Embryonic facial prominence (tissue), 1 donor: Measurements from ENCODE around the gene CDPF1.
"Not testable (repeated sequence)": the region's sequence is repeated elsewhere in the genome, so short reads cannot be mapped to it uniquely, and the experiment has no call there.

ENCODE experiments used
- DNase-seq: peaks from one replicate; pipeline ENCODE4 v3.0.0-alpha.2; 2016; ENCODE audit errors: extremely low spot score

CDPF1 gene

DNA sequence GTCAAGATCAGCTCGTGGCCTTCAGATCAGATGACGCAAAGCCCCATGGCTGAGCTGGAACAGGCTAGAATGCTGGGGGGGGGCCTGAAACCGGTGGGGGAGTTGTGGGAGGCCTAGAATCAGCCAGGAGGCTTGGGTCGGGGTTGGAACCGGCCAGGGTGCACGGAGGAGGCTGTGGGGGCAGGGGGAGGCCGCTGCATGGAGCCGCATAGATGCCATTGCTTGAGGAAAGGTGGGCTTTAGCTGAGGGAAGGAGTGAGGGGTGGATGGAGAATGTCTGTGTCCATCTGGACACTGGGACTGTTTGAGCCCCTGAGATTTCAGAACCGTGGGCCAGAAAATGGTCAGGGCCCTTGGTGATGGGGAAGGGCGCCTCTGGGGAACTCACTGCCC lies 25.2 kb downstream of the CDPF1 start:
- no peak for DNase-seq

DNA sequence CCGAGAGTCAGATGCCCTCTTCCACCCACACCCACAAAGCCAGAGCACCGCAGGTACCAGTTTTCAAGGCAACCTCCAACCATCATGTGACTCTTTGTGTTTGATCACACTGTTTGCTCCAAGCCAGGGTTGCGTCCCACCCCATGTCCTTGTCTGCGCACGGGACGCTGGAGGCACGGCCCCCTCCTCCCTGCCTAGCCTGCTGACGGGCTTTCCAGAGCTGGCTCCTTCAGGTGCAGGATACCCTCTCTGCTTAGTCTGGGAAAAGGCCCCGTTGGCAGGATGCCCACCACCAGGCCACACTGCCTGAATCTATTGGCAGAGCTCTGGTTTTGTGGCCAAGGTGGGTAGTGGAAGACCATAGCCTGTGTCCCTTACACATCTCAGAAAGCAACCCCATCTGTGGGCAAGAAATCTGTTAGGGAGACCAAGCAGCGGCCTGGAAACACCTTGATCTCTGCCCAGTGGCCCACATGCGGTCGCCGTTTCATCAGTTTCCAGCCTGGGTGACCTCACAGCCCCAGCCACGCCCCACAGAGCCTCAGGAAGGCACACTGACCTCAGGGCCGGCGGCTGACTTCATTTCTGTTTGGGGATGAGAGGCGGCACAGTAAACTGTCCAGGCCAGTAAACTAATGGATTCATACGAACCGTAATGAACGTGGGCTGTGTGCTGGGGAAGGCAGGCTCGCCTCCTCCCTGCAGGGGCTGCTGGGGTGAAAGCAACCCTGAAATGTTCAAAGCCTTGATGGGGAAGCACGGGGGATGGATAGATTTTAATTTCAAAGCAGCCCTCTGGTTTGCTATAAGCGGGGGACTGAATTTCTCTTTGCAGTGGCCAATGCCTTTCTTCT lies 25.8 kb downstream of the CDPF1 start:
- DNase-seq, result no peak

DNA sequence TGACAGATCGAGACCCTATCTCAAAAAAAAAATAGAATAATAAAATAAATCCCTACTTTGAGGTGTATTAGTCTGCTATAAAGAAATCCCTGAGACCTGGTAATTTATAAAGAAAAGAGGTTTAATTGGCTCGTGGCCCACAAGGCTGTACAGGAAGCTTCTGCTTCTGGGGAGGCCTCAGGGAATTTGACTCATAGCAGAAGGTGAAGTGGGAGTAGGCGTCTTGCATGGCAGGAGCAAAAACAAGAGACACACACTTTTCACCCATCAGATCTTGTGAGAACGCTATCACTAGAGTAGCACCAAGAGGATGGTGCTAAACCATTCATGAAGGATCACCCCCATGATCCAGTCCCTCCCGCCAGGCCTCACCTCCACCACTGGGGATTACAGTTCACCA lies 29.2 kb downstream of the CDPF1 start:
- DNase-seq, result no peak

DNA sequence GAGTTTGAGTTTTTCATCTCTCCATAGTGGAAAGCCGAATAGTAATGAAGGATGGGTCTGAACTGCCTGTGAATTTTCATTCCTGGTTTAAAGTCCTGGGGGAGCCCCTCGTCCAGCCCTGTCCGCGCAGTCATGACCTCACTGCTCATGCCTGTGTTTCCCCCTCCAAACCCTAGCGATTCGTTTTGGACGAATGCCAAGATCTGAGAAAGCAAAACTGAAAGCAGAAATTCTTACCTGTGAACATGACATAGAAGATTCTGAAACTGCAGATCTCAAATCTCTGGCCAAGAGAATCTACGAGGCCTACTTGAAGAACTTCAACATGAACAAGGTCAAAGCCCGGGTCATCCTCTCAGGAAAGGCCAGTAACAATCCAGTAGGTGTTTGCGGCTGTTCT lies 30.5 kb downstream of the CDPF1 start:
- no peak for DNase-seq

DNA sequence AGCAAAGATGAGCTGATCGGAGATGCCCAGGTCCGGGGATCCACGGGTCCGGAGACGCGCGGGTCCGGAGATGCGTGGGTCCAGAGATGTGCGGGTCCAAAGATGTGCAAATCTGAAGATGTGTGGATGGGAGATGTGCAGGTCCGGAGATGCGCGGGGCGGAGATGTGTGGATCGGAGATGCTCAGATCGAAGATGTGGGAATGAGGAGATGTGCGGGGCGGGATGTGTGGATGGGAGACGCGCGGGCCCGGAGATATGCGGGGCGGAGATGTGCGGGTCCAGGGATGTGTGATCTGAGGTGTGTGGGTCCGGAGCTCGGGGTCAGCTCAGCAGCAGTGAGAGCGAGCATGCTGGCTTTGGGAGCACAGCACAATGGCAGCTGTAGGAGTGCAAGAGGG lies 35.5 kb downstream of the CDPF1 start:
- no peak for DNase-seq

DNA sequence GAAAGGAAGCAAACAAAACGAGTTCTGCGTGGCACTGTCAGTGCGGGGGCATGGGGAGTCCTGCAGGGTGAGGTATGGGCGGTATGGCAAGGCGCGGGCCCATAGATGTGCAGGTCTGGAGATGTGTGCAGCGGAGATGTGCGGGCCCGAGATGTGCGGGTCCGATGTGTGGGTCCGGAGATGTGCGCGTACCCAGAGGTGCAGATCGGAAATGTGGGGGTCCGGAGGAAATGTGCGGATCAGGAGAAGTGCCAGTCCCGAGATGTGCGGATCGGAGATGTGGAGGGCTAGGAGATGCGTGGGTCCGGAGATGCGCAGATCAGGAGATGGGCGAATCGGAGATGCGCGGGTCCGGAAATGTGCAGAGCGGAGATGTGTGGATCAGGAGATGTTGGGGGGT lies 35.9 kb downstream of the CDPF1 start:
- DNase-seq, result no peak

DNA sequence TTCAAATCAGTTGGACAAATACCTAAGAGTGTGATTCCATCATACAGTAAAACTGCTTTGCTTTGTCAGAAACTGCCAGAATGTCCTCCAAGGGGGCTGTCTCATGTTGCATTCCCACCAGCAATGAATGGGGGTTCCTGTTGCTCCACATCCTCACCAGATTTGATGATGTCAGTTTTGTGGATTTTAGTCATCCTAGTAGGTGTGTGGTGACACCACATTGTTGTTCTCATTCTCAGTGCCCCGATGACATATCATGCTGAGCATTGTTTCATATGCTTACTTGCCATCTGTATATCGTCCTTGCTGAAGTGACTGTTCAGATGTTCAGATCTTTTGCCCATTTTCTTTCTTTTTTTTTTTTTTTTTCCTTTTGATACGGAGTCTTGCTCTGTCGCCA lies 37.0 kb downstream of the CDPF1 start:
- DNase-seq, result no peak

DNA sequence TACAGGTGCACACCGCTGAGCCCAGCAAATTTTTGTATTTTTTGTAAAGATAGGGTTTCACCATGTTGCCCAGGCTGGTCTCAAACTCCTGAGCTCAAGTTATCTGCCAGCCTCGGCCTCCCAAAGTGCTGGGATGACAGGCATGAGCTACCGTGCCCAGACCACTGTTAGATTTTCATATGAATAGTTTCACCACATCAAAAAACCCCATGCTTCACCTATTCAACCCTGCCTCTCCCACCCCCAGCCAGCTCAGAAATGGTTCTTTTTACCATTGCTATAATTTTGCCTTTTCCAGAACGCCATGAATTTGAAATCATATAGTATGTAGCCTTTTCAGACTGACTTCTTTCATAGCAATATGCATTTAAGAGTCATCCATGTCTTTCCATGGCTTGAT lies 37.9 kb downstream of the CDPF1 start:
- no peak for DNase-seq

DNA sequence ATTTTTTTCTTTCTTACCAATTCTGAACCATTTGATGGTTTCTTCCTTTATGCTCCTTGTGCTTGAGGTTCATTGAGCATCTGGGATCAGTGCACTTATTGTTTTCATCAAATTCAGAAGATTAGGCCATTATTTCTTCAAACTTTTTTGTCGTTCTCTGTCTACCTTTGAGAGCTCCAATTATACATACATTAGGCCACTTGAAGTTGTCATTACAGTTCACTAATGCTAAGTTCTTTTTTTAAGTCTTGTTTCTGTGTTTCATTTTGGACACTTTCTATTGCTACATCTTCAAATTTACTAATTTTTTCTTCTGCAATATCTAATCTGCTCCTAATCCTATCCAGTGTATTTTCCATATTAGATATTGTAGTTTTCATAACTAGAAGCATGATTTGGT lies 40.8 kb downstream of the CDPF1 start:
- DNase-seq, result no peak

DNA sequence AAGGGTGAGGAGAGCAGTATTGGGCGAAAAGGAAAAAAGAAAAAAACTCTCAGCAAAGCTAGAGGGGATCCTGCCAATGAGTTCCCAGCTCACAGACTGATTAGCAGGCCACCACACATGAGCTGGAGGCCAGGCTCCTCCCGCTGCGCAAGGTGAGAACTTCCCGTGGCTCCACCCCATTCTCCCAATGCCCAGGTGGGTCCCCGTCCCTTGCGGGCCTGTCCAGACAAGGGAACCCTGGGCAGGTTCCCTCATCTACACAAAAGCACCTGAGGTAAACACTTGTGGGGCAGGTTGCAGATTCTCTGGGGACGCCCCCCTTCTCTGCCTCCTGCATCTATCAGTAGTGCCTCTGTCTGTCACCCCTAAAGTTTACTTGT lies 46.5 kb downstream of the CDPF1 start:
- DNase-seq, result no peak

DNA sequence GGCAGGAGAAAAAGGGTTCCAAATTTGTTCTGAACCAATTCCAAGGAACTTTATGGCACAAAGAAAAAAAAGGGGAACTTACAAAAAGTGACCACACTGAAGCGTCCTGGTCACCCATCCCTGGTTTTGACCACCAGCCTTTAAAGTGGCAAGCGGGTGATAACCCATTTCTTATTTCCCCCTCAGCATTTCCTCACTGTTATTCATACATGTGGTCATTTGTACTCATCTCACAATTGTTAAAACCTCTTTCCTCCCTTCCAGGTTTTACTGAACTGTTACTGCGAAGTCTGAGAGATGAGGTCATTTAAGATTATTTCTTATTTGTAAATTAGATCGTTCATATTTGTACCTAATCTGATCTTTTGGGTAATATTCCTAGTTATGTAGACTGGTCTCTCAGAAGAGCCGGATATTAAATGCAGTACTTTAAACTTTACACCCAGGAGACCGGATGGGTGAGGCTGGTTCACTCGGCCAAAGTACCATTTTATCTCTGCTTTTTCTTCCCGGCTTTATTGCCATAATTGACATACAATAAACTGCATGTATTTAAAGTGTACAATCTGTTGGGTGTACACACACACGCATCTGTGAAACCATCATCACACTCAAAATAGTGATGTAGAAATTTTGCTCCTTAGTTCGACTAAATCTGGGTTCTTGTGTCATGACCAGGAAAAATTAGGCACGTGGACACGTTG lies 47.0 kb downstream of the CDPF1 start:
- no peak for DNase-seq

DNA sequence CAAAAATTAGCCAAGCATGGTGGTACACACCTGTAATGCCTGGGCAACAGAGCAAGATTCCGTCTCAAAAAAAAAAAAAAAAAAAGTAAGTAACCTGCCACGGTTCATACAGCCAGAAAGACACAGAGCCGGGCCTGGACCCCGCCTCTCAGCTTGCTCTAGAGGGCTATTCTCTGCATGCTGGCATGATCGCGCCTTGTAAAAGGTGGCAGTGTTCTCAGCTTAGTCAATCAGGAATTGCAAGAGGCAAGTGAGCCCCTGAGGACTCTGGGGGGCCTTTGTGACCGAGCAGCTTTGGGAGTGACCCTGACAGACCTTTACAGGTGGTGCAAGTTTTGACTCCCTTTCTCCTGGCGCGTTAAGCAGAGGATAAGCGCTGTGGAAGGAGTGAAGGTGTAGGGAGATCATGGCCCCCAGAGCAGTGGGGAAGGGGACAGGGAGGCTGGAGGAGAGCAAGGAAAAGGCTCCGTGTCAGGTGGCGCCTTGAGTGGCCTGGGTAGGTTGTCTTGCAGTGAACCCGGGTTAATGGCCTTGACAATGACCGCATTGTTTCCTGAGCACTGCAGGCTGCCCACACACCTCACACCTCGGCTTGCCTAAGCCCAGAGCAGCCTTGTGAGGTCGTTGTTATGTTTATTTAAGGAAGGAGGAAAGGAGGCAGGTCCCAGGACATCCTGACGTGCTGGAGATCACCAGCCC lies 48.9 kb downstream of the CDPF1 start:
- DNase-seq, result no peak

DNA sequence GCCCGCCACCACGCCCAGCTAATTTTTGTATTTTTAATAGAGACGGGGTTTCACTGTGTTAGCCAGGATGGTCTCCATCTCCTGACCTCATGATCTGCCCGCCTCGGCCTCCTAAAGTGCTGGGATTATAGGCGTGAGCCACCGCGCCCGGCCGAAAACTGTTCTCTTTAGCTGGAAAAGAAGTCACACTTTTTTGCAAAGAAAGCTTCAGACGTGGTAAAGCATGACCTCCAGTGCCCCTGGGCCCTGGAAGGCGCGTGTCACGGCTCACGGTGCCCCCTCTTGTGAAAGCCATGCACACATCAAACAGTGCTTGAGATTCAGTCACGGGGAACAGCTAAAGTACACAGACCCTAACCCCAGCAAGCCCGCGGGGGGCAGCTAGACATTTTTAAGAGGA lies 51.3 kb downstream of the CDPF1 start:
- not testable (repeated sequence) for DNase-seq

DNA sequence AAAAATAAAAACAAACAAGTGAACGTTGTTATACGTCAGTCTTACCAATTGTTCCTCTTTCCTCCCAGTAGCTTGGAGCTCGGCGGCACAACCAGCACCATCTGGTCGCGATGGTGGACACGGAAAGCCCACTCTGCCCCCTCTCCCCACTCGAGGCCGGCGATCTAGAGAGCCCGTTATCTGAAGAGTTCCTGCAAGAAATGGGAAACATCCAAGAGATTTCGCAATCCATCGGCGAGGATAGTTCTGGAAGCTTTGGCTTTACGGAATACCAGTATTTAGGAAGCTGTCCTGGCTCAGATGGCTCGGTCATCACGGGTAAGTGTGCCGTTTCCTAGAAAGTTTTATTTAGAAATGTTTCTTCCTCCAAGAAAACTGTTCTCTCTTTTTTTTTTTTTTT lies 51.8 kb downstream of the CDPF1 start:
- DNase-seq, result no peak

DNA sequence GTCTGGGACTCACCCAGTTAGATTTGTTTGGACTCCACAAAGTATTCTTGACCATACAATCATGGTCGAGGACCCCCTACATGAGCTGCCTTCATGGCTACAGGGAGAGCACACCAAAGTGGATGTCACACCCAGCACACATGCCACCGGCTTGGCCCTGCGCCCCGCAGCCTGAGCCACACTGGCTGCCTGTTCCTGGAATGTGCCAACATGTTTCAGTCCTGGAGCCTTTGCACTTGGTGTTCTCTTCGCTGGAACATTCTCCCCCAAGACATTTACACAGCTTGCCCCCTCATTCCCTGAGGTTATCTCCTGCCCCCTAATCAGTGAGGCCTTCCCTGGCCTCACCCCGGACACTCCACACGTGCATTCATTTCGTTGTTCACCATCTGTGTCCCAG lies 53.8 kb downstream of the CDPF1 start:
- no peak for DNase-seq

DNA sequence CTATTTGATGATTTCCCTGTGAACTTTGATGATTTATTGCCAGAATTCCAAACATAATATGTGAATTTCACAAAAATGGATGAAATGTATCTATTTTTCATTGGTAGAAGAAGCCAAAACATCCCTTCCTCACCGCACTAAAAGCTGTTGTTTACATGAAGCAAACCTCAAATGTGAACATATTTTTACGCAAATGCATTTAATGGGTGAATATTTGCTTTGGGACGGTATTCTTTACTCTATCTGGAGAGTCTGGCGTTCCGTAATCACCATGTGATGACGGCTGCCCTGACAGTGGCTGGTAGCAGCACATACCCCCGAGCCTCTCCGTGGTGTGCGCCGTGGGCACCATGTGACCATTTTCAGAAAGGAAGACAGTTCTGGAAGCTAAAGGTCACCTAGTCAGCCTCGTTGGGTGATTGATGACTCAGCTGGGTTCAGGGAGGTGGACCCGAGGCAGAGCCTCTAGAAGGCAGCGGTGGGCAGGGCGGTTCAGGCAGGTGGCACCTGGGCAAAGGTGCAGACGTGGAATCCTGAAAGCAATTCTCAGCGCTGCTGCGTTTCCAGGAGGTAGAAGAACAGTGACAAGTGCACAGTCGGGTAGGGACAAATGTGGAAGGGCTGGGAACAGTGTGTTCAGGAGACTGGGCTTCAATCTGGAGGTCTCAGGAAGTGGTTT lies 54.5 kb downstream of the CDPF1 start:
- no peak for DNase-seq
